HG03039 (cell line): ENCODE data around the gene MCCD1.

ENCODE experiments used
- ATAC-seq: cut with Tn5 transposase; IDR thresholded peaks from one replicate; pipeline ENCODE4 v1.9.1; 2021; ENCODE audit warnings: mild to moderate bottlenecking, moderate library complexity; ENCODE audit not compliant: unreplicated experiment

The MCCD1 gene

GRCh38 chr6:31510007-31510406 lies 18.8 kb upstream of the MCCD1 start:
- no peak for ATAC-seq

DNA sequence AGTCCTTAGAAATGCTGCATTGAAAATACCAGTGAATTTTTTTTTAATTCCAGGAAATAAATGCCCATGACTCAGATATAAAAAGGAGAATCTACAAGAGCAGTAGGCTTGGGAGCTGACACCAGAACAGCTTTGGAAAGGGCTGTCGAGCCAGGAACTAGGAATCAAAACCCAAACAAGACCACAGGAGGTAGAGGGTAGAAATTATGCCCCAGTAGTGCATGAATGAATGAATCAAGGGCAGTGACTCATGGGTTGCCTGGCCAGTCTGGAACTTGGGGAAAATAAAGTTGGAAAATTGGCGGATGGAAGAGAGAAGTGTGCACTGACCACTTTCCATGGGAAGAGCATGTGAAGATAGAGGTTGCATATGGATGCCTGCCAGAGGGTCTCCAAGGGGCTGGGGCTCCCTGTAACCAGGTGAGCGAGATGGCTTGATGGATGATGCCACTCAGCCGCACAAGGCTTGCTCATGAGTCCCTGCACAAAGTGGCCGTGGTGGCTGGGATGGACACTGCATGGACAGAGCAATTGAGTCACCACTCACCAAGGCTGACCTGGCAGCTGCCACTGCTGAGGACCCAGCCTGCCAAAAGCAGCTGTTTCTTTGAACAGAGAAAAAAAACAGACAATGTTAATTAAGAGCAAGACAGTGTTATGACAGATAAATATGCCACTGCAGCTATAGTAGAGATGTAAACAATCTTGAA lies 15.2 kb upstream of the MCCD1 start:
- no peak for ATAC-seq

GRCh38 chr6:31521835-31522234 lies 6.9 kb upstream of the MCCD1 start:
- ATAC-seq: no peak

- ATAC-seq: no peak
These were observed 3.2 kb upstream of the MCCD1 start for GRCh38 chr6:31525553-31525931.

DNA sequence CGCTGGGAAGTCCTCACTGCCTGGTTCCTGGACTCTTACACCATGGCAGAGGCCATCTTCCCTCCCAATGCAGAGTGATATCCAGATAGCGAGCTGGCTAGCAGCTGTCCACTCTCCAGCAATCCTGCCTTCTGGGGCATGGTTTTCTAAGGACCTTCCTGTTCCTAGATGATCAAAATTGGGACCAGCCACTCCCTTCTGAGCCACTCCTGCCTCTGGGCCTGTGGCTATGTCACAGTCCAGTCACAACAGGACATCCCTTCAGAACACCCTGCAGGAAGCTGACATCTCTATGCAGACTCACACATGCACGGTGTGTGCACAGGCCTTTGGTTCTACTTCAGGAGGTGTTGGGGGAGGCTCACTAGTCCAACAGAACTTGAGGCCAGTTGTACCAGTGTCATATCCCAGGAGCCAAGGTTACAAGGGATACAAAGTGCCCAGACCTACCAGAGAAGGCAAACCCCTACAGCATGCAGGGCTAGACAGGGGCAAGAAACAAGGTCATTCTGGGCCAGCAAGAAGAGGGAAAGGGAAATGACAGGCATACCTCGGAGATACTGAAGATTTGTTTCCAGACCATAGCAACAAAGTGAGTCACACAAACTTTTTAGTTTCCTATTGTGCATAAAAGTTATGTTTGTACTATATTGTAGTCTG lies 2.7 kb upstream of the MCCD1 start:
- no peak for ATAC-seq

GRCh38 chr6:31528307-31528777 lies 420 bp upstream of the MCCD1 start:
- ATAC-seq: no peak

DNA sequence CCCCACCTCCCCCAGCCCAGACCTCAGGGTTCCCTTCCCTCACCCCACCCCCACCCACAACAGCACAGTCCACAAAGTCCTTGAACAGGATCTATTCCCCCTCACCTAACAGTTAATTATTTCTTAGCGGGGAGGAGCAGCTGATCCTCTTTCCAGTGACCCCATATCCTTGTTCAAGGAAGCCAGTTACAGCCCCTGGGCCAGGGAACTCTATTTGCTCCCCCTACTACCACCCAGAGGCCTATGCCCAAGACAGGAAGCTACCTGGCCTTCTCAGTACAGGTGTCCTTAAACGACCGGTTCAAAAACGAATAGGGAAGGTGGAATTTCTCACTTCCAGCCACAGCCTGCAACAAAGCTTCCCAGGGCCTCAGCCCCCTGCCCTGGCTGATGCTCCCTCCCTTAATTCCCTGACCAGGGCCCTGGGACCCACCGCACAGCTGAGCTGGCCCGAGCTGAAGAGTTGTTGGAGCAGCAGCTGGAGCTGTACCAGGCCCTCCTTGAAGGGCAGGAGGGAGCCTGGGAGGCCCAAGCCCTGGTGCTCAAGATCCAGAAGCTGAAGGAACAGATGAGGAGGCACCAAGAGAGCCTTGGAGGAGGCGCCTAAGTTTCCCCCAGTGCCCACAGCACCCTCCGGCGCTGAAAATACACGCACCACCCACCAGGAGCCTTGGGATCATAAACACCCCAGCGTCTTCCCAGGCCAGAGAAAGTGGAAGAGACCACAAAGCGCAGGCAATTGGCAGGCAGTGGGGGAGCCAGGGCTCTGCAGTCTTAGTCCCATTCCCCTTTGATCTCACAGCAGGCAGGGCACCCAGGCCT lies 778 bp downstream of the MCCD1 start:
- no peak for ATAC-seq

GRCh38 chr6:31530659-31531058 lies 1.9 kb downstream of the MCCD1 start:
- no peak for ATAC-seq

DNA sequence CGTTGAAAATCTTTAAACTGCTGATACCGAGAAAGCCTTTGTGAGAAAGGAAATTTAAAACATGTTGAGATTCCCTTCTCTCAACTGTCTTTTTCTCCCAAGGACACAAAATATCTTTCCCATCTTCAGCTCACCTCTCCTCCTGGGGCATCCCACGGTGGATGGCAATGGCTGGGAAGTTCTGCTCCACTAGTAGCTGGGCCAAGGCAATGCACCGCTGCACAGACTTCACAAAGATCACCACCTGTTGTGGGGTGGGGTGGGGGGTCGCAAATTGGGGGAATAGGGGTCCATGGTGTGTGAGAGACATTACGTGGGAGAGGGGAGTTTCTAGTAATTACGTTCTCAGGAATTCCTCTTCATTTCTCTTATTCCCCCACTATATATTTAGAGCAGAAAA lies 2.4 kb downstream of the MCCD1 start:
- no peak for ATAC-seq

- ATAC-seq: no peak
These were observed 3.2 kb downstream of the MCCD1 start for GRCh38 chr6:31531771-31532643.

DNA sequence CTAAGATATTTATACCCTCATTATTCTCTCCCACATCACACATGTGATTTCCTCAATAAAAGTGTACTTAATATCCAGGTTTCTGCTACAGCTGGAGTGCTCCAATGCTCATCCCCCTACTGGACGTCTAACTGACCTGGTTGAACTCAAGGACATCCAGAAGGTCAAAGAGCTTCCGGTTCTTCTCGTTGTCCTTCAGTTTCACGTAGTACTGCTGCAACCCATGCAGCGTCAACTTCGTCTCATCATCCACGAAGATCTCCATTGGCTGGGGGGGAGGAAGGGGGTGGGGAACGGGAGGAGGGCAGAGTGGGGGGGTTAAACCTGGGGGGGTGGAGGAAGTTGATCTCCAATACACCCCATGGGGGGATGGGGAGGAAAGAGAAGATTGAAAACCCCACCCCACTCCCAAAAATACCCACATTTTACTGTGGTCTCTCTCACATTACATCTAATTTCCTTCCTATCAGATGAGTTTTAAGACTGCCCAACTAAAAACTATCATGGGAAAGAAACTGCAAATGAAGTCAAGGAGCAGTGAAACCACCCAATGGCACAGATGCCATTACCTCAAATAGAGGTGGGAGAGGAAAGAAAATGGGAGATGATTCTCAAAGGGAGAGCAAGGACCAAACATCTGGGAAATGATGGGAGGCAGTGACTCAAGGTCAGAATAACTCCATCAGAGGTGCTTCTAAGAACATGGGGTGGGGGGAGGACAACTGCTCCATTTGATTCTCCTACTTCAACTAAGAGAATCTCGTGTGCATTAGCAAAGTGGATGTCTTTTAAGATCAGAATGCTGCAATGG lies 4.1 kb downstream of the MCCD1 start:
- ATAC-seq: no peak

DNA sequence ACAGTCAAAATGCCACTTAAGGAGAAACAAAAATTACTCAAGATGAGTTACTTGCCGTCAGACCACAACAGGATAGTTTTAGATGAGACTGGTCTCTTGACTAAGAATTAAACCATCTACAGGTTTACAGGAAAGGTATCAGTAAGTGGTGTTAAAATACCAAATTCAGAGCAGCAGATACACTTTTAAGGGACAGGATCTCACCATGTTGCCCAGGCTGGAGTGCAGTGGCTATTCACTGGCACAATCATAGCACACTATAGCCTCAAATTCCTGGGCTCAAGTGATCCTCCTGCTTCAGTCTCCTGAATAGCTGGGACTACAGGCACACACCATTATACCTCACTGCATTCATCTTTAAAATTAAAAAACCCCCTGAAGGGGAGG lies 4.7 kb downstream of the MCCD1 start:
- ATAC-seq: no peak

GRCh38 chr6:31534011-31534410 lies 5.2 kb downstream of the MCCD1 start:
- ATAC-seq: no peak

DNA sequence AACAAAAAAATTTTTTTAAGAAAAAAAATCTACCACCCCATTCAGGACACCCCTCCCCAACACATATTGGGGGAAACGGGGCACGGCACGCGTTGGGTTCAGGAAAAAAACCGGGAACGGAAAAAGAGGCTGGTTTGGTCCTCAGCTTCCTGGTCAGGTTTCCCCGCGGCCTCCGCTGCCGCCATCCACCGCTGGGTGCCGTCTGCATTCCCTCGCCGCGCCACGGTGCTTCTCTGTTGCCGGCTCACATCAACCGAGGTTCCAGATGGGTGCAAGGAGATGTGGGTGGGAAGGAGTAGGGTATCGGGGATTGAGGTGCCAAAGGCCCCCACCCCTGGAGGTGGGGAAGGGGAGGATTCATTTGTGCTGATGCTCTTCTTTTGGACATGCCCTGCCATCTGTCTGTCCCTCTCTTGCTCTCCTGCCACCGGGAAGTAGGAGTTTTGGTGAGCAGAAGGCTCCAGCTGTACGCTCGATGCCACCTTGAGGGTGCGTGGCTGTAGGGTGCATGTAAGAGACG lies 5.8 kb downstream of the MCCD1 start:
- no peak for ATAC-seq

DNA sequence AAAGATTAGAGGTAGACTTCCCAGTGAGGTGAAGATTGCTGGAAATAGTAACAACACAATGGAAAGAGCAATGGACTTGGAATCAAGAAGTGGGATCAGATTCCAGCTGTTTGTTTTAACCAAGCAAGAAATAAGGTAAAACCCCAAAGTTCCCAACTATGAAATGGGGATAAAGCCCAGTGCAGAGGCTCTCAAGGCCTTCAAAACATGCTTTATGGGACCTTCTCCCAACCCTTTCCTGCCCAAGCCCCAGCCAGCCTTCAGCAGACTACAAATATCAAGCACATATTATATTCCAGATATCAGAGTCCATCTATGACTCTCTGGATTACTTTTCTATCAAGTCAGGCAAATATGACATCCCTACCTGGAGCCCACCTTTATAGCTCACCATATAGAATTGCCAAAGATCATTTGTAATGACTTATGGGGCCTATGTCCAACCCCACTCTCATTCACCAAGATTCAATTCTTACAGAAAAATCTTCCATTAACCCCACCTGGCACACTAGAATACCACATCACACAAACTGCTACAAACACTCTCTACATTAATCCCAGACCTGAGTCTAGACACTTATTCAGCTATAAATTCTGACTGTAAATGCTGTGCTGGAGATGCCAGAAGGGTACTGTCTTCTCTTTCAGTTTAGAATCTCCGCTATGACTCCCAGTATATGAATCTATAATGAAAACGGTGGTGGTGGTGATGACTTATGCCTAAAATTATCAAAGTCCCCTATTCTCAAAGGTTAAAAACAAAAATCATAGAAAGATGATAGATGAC lies 7.0 kb downstream of the MCCD1 start:
- ATAC-seq: no peak

- ATAC-seq: no peak
These were observed 10.1 kb downstream of the MCCD1 start for GRCh38 chr6:31538805-31539400.

GRCh38 chr6:31540640-31541039 lies 11.9 kb downstream of the MCCD1 start:
- ATAC-seq: no peak

- ATAC-seq: no peak
These were observed 12.4 kb downstream of the MCCD1 start for GRCh38 chr6:31541059-31541657.
